ENCODE measurements around the gene RTL10.

- no peak for TF ChIP-seq CTCF (IDR thresholded peaks at IDR 0.05; ENCODE audit: low read depth, low read length, poor library complexity, severe bottlenecking)
- no peak for TF ChIP-seq EZH2phosphoT487 (IDR thresholded peaks at IDR 0.05; ENCODE audit: borderline replicate concordance, low read length)
Measured at GRCh38 chr22:19849835-19850762, 4.6 kb downstream of the RTL10 start.
